Stomach (tissue), 4 donors: ENCODE measurements around the gene TRMT1.

Experiments
- CTCF ChIP-seq, 7 experiments: fragments of 450-650 bp in 4 of 7; fragments of 200-600 bp in 3 of 7; sonication (generic) in 3 of 7; IDR thresholded peaks; one replicate each; pipeline ENCODE4 v1.5.1; 2016 to 2019; ENCODE audit warnings: antibody characterized with exemption in 7 of 7, control low read depth in 2 of 7, mild to moderate bottlenecking in 1 of 7
- EP300 ChIP-seq: sonication (generic); formaldehyde crosslinking; IDR thresholded peaks from one replicate; pipeline ENCODE4 v1.6.1; 2017; ENCODE audit warnings: antibody characterized with exemption
- POLR2A ChIP-seq, 4 donors: fragments of 450-650 bp; IDR thresholded peaks; one replicate each; pipeline ENCODE4 v1.6.1; 2016; ENCODE audit warnings: antibody characterized with exemption in 4 of 4, control low read depth in 2 of 4, mild to moderate bottlenecking in 1 of 4, moderate library complexity in 1 of 4
- POLR2AphosphoS5 ChIP-seq, 3 donors: sonication (generic); formaldehyde crosslinking; IDR thresholded peaks; one replicate each; pipeline ENCODE4 v1.6.1; 2016; ENCODE audit warnings: antibody characterized with exemption in 3 of 3

GRCh38 chr19:13120817-13121216 is 4.3 kb upstream of the TRMT1 start:
- TF ChIP-seq CTCF (IDR thresholded peaks at IDR 0.05) (no peak), POLR2A (IDR thresholded peaks at IDR 0.05) (no peak), EP300 (no peak), POLR2AphosphoS5 (IDR thresholded peaks at IDR 0.05) (no peak)
